ENCODE data around the gene EXD2. TPM values are rescaled to one million over a fixed set of nuclear protein-coding genes. Genes with fewer than 3 reads are reported as not detected.

EXD2 gene
- total RNA-seq, 1 donor from 2014 or later, result 16.5 TPM

DNA sequence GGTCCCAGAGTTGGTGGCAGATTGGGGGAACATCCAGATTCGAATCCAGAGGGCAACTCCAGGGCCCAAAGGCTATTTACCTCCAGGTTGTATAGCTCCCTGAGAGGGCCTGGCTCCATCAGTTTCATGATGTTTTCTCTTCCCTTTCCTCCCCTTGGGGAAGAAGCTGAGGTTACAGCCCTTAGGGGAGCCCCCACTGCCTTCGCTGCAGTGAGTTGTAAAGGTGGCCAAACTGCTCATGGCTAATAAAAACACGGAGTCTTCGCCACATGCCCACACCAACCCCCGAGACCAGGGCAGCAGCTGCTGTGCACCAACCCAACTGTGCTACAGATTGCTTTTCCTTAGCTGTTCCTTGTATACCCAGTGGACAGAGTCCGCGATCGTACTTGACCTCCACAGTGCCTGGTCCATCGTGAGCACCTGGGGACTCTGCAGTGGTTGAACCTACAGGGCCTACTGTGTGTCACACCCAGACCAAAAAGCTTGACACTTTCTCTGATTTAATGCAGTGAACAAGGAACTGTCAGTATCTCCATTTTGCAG lies 89.5 kb downstream of the EXD2 start:
- Histone ChIP-seq H3K4me3 (no peak overlapping the region), H3K27ac (replicated peaks) (peak overlapping the region; percentile 49), H3K9me3 (replicated peaks) (no peaks in the 10 kb centered on the region), H3K27me3 (ENCODE audit: low read depth) (no peaks in the 10 kb centered on the region), H3K4me1 (peaks cover 44% of the 10 kb centered on the region), H3K36me3 (no peaks in the 10 kb centered on the region)
- TF ChIP-seq, protein P1, sequence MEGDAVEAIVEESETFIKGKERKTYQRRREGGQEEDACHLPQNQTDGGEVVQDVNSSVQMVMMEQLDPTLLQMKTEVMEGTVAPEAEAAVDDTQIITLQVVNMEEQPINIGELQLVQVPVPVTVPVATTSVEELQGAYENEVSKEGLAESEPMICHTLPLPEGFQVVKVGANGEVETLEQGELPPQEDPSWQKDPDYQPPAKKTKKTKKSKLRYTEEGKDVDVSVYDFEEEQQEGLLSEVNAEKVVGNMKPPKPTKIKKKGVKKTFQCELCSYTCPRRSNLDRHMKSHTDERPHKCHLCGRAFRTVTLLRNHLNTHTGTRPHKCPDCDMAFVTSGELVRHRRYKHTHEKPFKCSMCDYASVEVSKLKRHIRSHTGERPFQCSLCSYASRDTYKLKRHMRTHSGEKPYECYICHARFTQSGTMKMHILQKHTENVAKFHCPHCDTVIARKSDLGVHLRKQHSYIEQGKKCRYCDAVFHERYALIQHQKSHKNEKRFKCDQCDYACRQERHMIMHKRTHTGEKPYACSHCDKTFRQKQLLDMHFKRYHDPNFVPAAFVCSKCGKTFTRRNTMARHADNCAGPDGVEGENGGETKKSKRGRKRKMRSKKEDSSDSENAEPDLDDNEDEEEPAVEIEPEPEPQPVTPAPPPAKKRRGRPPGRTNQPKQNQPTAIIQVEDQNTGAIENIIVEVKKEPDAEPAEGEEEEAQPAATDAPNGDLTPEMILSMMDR (IDR thresholded peaks at IDR 0.05; ENCODE audit: borderline replicate concordance), result no peak
- DNase-seq, result no peak
- intact Hi-C loops (cut with micrococcal nuclease), result no loop called here

DNA sequence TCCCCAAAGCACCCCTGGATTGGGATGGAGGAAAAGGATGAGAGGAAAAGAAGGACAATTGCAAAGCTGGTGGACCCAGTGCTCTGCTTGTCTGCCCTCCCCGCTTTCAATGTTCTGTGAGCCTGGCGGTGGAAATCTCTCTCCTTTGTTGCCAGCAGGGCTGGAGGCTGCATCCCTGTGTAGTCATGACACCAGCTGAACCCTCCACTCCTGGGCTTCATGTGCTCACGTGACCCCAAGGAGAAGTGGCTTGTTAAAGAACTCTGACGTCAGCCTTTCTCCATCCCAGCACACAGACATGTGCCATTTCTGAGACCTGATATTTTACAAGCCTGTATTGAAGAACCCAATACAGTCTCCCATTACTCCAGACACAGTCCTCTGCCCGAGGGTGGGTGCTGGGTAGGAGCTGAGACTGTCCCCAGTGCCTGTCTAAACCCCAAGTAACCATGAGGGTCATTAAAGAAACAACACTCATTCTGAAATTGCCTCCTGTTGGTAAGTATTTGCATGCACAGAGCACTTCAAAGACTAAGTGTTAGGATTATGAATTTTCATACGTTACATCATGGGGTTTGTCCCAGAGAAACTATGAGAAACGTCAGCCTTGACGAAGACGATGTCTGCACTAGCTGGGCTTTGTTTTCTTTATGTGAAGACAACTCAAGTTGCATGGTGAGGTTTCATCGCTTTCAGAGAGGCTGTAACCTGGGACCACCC lies 90.3 kb downstream of the EXD2 start:
- TF ChIP-seq, protein P1 (IDR thresholded peaks at IDR 0.05; ENCODE audit: borderline replicate concordance), result no peak
- intact Hi-C loops (cut with micrococcal nuclease), result no loop called here
- H3K27ac ChIP-seq (replicated peaks), result peak overlapping the region; percentile 49

DNA sequence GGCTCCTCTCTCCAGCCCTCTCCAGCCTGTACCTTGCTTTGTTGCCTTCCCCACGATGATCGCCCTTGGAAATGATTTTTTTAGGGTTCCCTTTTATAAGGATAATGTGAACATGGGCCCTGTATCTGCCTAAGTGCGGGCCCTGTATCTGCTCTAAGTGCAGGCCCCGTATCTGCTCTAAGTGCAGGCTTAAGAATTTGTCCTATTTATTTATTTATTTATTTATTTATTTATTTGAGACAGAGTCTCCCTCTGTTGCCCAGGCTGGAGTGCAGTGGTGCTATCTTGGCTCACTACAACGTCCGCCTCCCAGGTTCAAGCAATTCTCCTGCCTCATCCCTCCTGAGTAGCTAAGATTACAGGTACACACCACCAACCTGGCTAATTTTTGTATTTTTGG lies 91.2 kb downstream of the EXD2 start:
- no peaks in the 10 kb centered on the region for H3K36me3 ChIP-seq
- intact Hi-C loops (cut with micrococcal nuclease), result no loop called here
- H3K27me3 ChIP-seq (ENCODE audit: low read depth), result no peaks in the 10 kb centered on the region
- H3K4me3 ChIP-seq, result no peak overlapping the region
- H3K9me3 ChIP-seq (replicated peaks), result no peaks in the 10 kb centered on the region
- DNase-seq, result no peak
- TF ChIP-seq, protein P1 (IDR thresholded peaks at IDR 0.05; ENCODE audit: borderline replicate concordance), result no peak
- peak overlapping the region; percentile 49 for H3K27ac ChIP-seq (replicated peaks)
- H3K4me1 ChIP-seq, result peaks cover 58% of the 10 kb centered on the region

More for the DNA sequence above, 90.3 kb downstream of the EXD2 start:
- H3K4me1 ChIP-seq, result peaks cover 50% of the 10 kb centered on the region
- peak; percentile 40 for DNase-seq
- no peaks in the 10 kb centered on the region for H3K36me3 ChIP-seq
- H3K9me3 ChIP-seq (replicated peaks), result no peaks in the 10 kb centered on the region
- H3K4me3 ChIP-seq, result no peak overlapping the region
- H3K27me3 ChIP-seq (ENCODE audit: low read depth), result no peaks in the 10 kb centered on the region

DNA sequence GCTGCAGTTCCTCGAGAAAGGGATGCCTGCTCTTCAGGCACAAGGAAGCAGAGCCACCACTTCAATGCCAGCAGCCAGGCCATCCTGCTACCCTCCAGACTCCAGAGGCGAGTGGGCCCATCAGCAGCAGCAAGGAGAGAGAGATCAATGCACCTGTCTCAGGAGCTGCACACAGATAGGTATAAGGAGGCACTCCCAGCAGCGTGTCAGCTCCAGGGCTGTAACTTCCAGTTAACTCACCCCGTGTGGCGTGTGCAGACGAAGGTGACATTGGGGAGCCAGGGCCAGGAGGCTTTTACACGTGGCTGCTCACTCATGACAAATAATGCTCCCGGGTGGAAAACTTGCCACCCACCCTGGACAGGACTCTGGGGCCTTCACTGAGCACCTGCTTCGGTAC lies 92.9 kb downstream of the EXD2 start:
- intact Hi-C loops (cut with micrococcal nuclease), result no loop called here
- Histone ChIP-seq H3K27me3 (ENCODE audit: low read depth) (no peaks in the 10 kb centered on the region), H3K4me3 (no peak overlapping the region), H3K27ac (replicated peaks) (peak overlapping the region; percentile 66), H3K4me1 (peaks cover 73% of the 10 kb centered on the region), H3K9me3 (replicated peaks) (no peaks in the 10 kb centered on the region), H3K36me3 (no peaks in the 10 kb centered on the region)
- peak; percentile 36 for DNase-seq
- TF ChIP-seq, protein P1 (IDR thresholded peaks at IDR 0.05; ENCODE audit: borderline replicate concordance), result no peak

DNA sequence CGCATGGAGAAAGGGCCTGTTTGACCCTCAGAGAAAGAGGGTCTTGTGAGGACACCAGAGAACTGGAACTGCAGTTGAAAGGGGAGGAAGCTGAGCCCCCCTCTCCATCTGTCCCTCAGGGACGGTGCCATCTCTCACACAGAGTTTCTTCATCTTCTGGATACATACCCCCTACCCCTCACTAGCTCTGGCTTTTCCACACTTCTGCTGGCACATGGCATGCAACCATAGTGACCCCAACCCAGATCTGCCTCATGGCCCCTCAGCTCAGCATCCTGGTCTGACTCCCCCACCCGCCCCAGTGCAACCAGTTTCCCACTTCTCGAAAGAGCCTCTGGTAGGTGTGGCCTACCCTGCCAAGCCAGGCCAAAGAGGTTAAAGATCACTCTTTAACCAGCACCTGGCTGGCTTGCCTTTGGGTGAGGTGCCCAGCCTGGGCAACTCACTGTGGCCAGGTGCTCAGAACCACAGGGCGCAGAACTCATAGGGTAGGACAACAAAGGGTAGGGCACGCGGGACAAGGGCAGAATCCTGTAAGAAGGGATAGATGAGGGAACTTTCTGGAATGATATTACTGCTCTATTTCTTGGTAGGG lies 94.5 kb downstream of the EXD2 start:
- H3K9me3 ChIP-seq (replicated peaks), result no peaks in the 10 kb centered on the region

More for the DNA sequence above, 94.5 kb downstream of the EXD2 start:
- Histone ChIP-seq H3K4me1 (peaks cover 79% of the 10 kb centered on the region), H3K27me3 (ENCODE audit: low read depth) (no peaks in the 10 kb centered on the region), H3K36me3 (no peaks in the 10 kb centered on the region), H3K27ac (replicated peaks) (peak overlapping the region; percentile 73), H3K4me3 (no peak overlapping the region)
- intact Hi-C loops (cut with micrococcal nuclease), result no loop called here
- DNase-seq, result no peak
- TF ChIP-seq, protein P1 (IDR thresholded peaks at IDR 0.05; ENCODE audit: borderline replicate concordance), result no peak

Data from left ventricle myocardium inferior (tissue), 1 donor.